Measurements from ENCODE around the gene STMN3.
A peak's percentile ranks its signal among the peaks of the same experiment; 100 is the strongest.

Gene STMN3

DNA sequence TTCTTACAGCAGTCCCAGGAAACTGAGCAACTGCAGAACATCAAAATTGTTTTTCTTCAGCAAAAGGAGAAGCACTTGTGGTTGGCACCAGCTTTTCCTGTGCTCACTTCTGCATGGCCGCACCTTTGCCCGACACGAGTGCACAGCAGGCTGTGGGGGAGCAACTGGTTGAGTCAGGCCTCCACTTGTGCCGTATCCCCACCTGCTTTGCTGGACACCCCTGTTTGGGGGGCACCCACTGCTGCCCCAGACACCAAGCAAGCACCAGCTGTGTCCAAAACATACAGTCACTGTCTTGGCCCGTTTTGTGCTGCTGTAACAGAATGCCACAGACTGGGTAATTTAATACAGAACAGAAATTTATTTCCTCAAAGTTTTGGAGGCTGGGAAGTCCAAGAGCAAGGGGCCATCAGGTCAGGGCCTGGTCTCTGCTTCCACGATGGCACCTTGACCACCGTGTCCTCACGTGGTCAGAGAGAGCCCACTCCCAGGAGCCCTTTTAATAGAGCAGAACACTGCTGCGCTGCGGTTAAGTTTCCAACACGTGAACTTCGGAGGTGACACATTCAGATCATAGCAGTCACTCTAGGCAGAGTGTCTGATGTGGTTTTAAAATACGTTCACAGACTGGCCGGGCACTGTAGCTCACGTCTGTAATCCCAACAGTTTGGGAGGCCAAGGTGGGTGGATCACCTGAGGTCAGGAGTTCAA is 17.6 kb downstream of the STMN3 start:
- TF ChIP-seq POLR2AphosphoS5 (IDR thresholded peaks at IDR 0.05; ENCODE audit: low read depth, low read length) (no peak), TAF1 (IDR thresholded peaks at IDR 0.05; ENCODE audit: borderline replicate concordance, insufficient read depth, low read length) (no peak), SIN3A (IDR thresholded peaks at IDR 0.05; ENCODE audit: borderline replicate concordance, insufficient read depth, low read length) (no peak), FOXP2 (optimal IDR thresholded peaks at IDR 0.05; ENCODE audit: borderline replicate concordance, extremely low read depth, extremely low read length, insufficient read depth) (no peak)
- TF ChIP-seq, protein P1, sequence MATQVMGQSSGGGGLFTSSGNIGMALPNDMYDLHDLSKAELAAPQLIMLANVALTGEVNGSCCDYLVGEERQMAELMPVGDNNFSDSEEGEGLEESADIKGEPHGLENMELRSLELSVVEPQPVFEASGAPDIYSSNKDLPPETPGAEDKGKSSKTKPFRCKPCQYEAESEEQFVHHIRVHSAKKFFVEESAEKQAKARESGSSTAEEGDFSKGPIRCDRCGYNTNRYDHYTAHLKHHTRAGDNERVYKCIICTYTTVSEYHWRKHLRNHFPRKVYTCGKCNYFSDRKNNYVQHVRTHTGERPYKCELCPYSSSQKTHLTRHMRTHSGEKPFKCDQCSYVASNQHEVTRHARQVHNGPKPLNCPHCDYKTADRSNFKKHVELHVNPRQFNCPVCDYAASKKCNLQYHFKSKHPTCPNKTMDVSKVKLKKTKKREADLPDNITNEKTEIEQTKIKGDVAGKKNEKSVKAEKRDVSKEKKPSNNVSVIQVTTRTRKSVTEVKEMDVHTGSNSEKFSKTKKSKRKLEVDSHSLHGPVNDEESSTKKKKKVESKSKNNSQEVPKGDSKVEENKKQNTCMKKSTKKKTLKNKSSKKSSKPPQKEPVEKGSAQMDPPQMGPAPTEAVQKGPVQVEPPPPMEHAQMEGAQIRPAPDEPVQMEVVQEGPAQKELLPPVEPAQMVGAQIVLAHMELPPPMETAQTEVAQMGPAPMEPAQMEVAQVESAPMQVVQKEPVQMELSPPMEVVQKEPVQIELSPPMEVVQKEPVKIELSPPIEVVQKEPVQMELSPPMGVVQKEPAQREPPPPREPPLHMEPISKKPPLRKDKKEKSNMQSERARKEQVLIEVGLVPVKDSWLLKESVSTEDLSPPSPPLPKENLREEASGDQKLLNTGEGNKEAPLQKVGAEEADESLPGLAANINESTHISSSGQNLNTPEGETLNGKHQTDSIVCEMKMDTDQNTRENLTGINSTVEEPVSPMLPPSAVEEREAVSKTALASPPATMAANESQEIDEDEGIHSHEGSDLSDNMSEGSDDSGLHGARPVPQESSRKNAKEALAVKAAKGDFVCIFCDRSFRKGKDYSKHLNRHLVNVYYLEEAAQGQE (IDR thresholded peaks at IDR 0.05; ENCODE audit: insufficient read depth in 1 of 2, low read depth in 2 of 2, low read length in 2 of 2), result no peak

DNA sequence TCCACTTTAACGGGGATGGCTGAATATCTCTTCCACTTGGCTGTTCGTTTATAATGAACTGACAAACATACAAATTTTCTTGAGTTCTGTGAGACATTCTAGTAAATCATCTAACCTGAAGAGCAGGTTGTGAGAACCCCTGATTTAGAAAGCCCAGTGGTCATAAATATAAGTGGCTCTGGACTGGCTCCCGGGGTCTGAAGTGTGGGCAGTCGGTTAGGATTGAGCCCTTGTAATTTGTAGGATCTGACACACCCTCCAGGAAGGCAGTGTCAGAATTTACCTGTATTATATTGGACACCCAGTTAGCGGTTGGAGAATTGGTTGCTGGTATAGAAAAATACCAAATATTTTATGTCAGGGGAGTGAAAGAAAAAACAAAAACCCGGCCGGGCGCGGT is 19.5 kb downstream of the STMN3 start:
- TF ChIP-seq FOXP2 (optimal IDR thresholded peaks at IDR 0.05; ENCODE audit: borderline replicate concordance, extremely low read depth, extremely low read length, insufficient read depth) (no peak), SIN3A (IDR thresholded peaks at IDR 0.05; ENCODE audit: borderline replicate concordance, insufficient read depth, low read length) (no peak), TAF1 (IDR thresholded peaks at IDR 0.05; ENCODE audit: borderline replicate concordance, insufficient read depth, low read length) (no peak), POLR2AphosphoS5 (IDR thresholded peaks at IDR 0.05; ENCODE audit: low read depth, low read length) (no peak)
- TF ChIP-seq, protein P1 (IDR thresholded peaks at IDR 0.05; ENCODE audit: insufficient read depth in 1 of 2, low read depth in 2 of 2, low read length in 2 of 2), result no peak

DNA sequence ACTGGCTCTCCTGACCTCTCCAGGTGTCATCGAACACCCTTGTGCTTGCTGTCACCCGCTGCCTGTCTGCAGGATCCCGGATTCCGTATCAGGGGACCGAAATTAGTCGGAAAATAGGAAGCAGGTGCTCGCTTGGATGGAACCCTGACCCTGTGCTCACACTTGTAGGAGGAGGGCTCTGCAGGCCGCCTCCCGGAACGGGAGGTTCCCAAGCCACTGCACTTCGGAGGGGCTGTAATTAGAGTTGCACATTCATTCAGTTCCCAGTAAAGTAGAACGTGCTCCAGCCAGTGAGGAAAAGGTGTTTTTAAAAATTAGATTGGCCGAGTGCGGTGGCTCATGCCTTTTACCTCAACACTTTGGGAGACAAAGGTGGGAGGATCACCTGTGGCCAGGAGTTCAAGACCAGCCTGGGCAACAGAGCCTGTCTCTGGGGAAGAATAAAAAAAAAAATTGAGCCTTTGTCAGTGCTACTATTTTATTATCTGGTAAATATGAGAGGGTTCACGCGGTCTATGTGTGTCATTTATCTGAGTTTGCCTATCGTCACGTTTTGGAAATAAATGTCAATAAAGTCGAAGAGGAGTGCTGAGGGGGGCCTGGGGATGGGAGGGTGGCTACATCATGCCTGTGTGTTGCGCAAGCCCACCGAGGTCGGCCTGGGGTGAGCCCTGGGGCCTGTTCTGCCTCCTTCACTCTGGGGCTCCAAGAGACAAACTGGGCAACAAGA is 24.8 kb downstream of the STMN3 start:
- TF ChIP-seq POLR2AphosphoS5 (IDR thresholded peaks at IDR 0.05; ENCODE audit: low read depth, low read length) (no peak), FOXP2 (optimal IDR thresholded peaks at IDR 0.05; ENCODE audit: borderline replicate concordance, extremely low read depth, extremely low read length, insufficient read depth) (peak; percentile 58), TAF1 (IDR thresholded peaks at IDR 0.05; ENCODE audit: borderline replicate concordance, insufficient read depth, low read length) (peak; percentile 97), SIN3A (IDR thresholded peaks at IDR 0.05; ENCODE audit: borderline replicate concordance, insufficient read depth, low read length) (peak; percentile 96)
- TF ChIP-seq, protein P1 (IDR thresholded peaks at IDR 0.05; ENCODE audit: insufficient read depth in 1 of 2, low read depth in 2 of 2, low read length in 2 of 2), result peak in 1 of 2 experiments; percentile 43; a peak in 1 of 4 replicates

DNA sequence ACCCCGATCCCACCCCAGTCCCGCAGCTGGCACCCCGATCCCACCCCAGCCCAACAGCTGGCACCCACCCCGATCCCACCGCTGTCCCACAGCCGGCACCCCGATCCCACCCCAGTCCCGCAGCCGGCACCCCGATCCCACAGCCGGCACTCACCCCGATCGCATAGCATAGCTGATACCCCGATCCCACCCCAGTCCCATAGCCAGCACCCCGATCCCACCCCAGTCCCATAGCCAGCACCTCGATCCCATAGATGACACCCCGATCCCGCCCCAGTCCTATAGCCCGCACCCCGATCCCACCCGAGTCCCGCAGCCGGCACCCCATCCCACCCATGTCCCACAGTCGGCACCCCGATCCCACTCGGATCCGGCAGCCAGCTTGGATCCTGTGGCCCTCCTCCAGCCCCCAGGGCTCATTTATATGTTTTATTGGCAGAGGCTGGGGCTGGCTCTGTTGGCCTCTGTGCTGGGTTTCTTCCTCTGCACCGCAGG is 25.4 kb downstream of the STMN3 start:
- TF ChIP-seq SIN3A (IDR thresholded peaks at IDR 0.05; ENCODE audit: borderline replicate concordance, insufficient read depth, low read length) (no peak), TAF1 (IDR thresholded peaks at IDR 0.05; ENCODE audit: borderline replicate concordance, insufficient read depth, low read length) (no peak), POLR2AphosphoS5 (IDR thresholded peaks at IDR 0.05; ENCODE audit: low read depth, low read length) (no peak), FOXP2 (optimal IDR thresholded peaks at IDR 0.05; ENCODE audit: borderline replicate concordance, extremely low read depth, extremely low read length, insufficient read depth) (no peak)

DNA sequence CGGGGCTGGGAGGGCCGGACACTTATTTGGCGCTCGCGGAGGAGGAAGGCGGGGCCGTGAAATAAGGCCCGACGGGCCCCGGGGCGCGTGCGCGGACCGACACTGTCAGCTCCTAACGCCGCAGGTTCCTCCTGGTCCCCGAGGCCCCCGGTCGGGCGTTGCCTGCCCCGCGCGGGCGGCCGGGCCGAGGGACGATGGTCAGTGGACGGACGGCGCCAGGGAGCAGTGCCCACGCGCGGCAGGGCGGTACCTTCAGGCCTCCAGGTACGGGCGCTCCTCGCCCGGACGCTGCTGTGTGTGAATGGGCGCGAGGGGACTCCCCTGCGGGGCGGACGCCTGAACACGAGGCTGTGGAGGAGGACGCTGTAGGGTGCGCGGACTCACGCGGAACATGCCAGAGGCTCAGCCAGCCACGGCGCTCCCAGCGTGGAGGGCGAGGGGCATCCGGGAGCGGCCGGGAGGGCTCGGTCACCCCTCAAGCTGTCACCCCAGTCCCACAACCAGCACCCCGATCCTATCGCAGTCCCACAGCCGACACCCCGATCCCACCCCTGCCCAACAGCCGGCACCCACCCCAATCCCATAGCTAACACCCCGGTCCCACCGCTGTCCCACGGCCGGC is 26.0 kb downstream of the STMN3 start:
- TF ChIP-seq, protein P1 (IDR thresholded peaks at IDR 0.05; ENCODE audit: insufficient read depth in 1 of 2, low read depth in 2 of 2, low read length in 2 of 2), result no peak
- TF ChIP-seq TAF1 (IDR thresholded peaks at IDR 0.05; ENCODE audit: borderline replicate concordance, insufficient read depth, low read length), result peak; percentile 96
- peak; percentile 71 for TF ChIP-seq FOXP2 (optimal IDR thresholded peaks at IDR 0.05; ENCODE audit: borderline replicate concordance, extremely low read depth, extremely low read length, insufficient read depth)
- peak; percentile 69 for TF ChIP-seq POLR2AphosphoS5 (IDR thresholded peaks at IDR 0.05; ENCODE audit: low read depth, low read length)
- TF ChIP-seq SIN3A (IDR thresholded peaks at IDR 0.05; ENCODE audit: borderline replicate concordance, insufficient read depth, low read length), result no peak

All from PFSK-1 (cell line).